Mucosa of descending colon (tissue), 3 donors: ENCODE data around the gene ADGRA3. TPM values are rescaled to one million over a fixed set of nuclear protein-coding genes. Genes with fewer than 3 reads are reported as not detected.
A peak's percentile ranks its signal among the peaks of the same experiment; 100 is the strongest.

Source experiments
- ATAC-seq: fragments of 200-7000 bp; cut with Tn5 transposase; one replicate; pipeline ENCODE4 v1.9.1; 2020; ENCODE audit warnings: mild to moderate bottlenecking, moderate library complexity
- DNase-seq, 3 donors: peaks; one replicate each; pipeline ENCODE4 v3.0.0-alpha.2; 2020
- H3K36me3 ChIP-seq: fragments of 200-600 bp; one replicate; pipeline ENCODE4 v1.8.0; 2021; ENCODE audit warnings: low read depth, mild to moderate bottlenecking
- H3K4me1 ChIP-seq: fragments of 200-600 bp; one replicate; pipeline ENCODE4 v1.8.0; 2021; ENCODE audit warnings: low read depth, mild to moderate bottlenecking
- H3K4me3 ChIP-seq: fragments of 200-600 bp; one replicate; pipeline ENCODE4 v1.8.0; 2021; ENCODE audit warnings: mild to moderate bottlenecking
- H3K9me3 ChIP-seq: fragments of 200-600 bp; one replicate; pipeline ENCODE4 v1.8.0; 2021; ENCODE audit warnings: mild to moderate bottlenecking
- CTCF ChIP-seq: fragments of 200-600 bp; IDR thresholded peaks from one replicate; pipeline ENCODE4 v1.8.0; 2022; ENCODE audit warnings: antibody characterized with exemption, mild to moderate bottlenecking
- intact Hi-C, 2 donors: fragments of 100-400 bp; cut with DNase I in 1 of 2; cut with micrococcal nuclease in 1 of 2; formaldehyde crosslinking; loops; one replicate each; pipeline versions ENCODE4 v1.11.0 to v1.11.1; 2022; cut with DNase I, micrococcal nuclease
- total RNA-seq, 3 donors: library from RNA; stranded (reverse); fragmentation: NEBNext Ultra II Directional in 2 of 3; extraction: Animal tissue kit (Norgen Biotek cat#: 25700) in 2 of 3; gene quantifications; one replicate each; pipeline versions ENCODE4 v1.2.1 to v1.2.4, GENCODE V29; 2021 to 2023
- donor health status: DM: no; HTN: no; CAD: no; lungs with moderate emphysema.
- donor health status: DM: no; HTN: no; CAD: no.
- donor health status: DM: no; HTN: yes; CAD: no.

Gene ADGRA3
- total RNA-seq, 3 donors from 2014 or later = 47.0 to 104 (median 73.6) TPM

- no peak for TF ChIP-seq CTCF
- intact Hi-C loops = no loop called here
- no peak for DNase-seq
- Histone ChIP-seq H3K36me3 (no peaks in the 10 kb centered on the region), H3K9me3 (no peaks in the 10 kb centered on the region), H3K4me3 (no peak overlapping the region), H3K4me1 (peaks cover 30% of the 10 kb centered on the region)
- ATAC-seq = no peak
Observed at GRCh38 chr4:22488106-22488505, 27.8 kb downstream of the ADGRA3 start.

- no peak for TF ChIP-seq CTCF
- intact Hi-C loops = no loop called here
- Histone ChIP-seq H3K36me3 (no peaks in the 10 kb centered on the region), H3K4me3 (no peak overlapping the region), H3K4me1 (peaks cover 24% of the 10 kb centered on the region), H3K9me3 (no peaks in the 10 kb centered on the region)
- no peak for DNase-seq
- no peak for ATAC-seq
Observed at GRCh38 chr4:22487328-22487727, 28.5 kb downstream of the ADGRA3 start.

- Histone ChIP-seq H3K4me3 (no peak overlapping the region), H3K4me1 (peaks cover 16% of the 10 kb centered on the region), H3K9me3 (no peaks in the 10 kb centered on the region), H3K36me3 (no peaks in the 10 kb centered on the region)
- intact Hi-C loops = no loop called here
- TF ChIP-seq CTCF = no peak
- DNase-seq (no peak), ATAC-seq (no peak)
Observed at GRCh38 chr4:22486276-22486675, 29.6 kb downstream of the ADGRA3 start.

- intact Hi-C loops = no loop called here
- Histone ChIP-seq H3K4me1 (peaks cover 22% of the 10 kb centered on the region), H3K4me3 (no peak overlapping the region), H3K36me3 (no peaks in the 10 kb centered on the region), H3K9me3 (no peaks in the 10 kb centered on the region)
- DNase-seq = no peak
- no peak for TF ChIP-seq CTCF
- no peak for ATAC-seq
Observed at GRCh38 chr4:22485737-22486136, 30.1 kb downstream of the ADGRA3 start.

- peaks cover 27% of the 10 kb centered on the region for H3K4me1 ChIP-seq
- no peaks in the 10 kb centered on the region for H3K36me3 ChIP-seq
- peak; percentile 42 for ATAC-seq
- H3K4me3 ChIP-seq = no peak overlapping the region
- DNase-seq = no peak
- no peak for TF ChIP-seq CTCF
- H3K9me3 ChIP-seq = no peaks in the 10 kb centered on the region
- intact Hi-C loops = no loop called here
Observed at GRCh38 chr4:22483551-22483981, 32.3 kb downstream of the ADGRA3 start.
